ENCODE data around the gene GIMD1.
A peak's percentile ranks its signal among the peaks of the same experiment; 100 is the strongest.
"Not testable (repeated sequence)": the region's sequence is repeated elsewhere in the genome, so short reads cannot be mapped to it uniquely, and the experiment has no call there.

The GIMD1 gene

GRCh38 chr4:106334741-106335470, 33.7 kb downstream of the GIMD1 start:
- Mint-ChIP-seq H3K27ac (no peak overlapping the region), H3K27me3 (no peaks in the 10 kb centered on the region), H3K4me1 (peaks cover 4% of the 10 kb centered on the region), H3K36me3 (peaks cover 81% of the 10 kb centered on the region), H3K4me3 (no peak overlapping the region), H3K9me3 (peaks cover 8% of the 10 kb centered on the region)
- ATAC-seq = no peak

- Mint-ChIP-seq H3K4me3 (no peak overlapping the region), H3K9me3 (peaks cover 8% of the 10 kb centered on the region), H3K27me3 (no peaks in the 10 kb centered on the region), H3K27ac (no peak overlapping the region), H3K4me1 (no peaks in the 10 kb centered on the region), H3K36me3 (peaks cover 74% of the 10 kb centered on the region)
- no peak for ATAC-seq
Observed at GRCh38 chr4:106333186-106333585, 35.4 kb downstream of the GIMD1 start.

- H3K27ac Mint-ChIP-seq = no peak overlapping the region
- peaks cover 56% of the 10 kb centered on the region for H3K36me3 Mint-ChIP-seq
- H3K4me1 Mint-ChIP-seq = peaks cover 6% of the 10 kb centered on the region
- H3K9me3 Mint-ChIP-seq = no peaks in the 10 kb centered on the region
- H3K27me3 Mint-ChIP-seq = no peaks in the 10 kb centered on the region
- no peak for ATAC-seq
- H3K4me3 Mint-ChIP-seq = no peak overlapping the region
Observed at GRCh38 chr4:106329041-106329618, 39.4 kb downstream of the GIMD1 start.

GRCh38 chr4:106325800-106326199, 42.8 kb downstream of the GIMD1 start:
- no peak overlapping the region for H3K27ac Mint-ChIP-seq
- ATAC-seq = no peak
- no peak overlapping the region for H3K4me3 Mint-ChIP-seq
- peaks cover 39% of the 10 kb centered on the region for H3K36me3 Mint-ChIP-seq
- H3K4me1 Mint-ChIP-seq = peaks cover 12% of the 10 kb centered on the region
- no peaks in the 10 kb centered on the region for H3K27me3 Mint-ChIP-seq
- no peaks in the 10 kb centered on the region for H3K9me3 Mint-ChIP-seq

GRCh38 chr4:106323119-106323518, 45.5 kb downstream of the GIMD1 start:
- no peak for ATAC-seq
- peaks cover 12% of the 10 kb centered on the region for H3K4me1 Mint-ChIP-seq
- peaks cover 31% of the 10 kb centered on the region for H3K36me3 Mint-ChIP-seq
- no peaks in the 10 kb centered on the region for H3K27me3 Mint-ChIP-seq
- no peak overlapping the region for H3K4me3 Mint-ChIP-seq
- H3K27ac Mint-ChIP-seq = no peak overlapping the region
- no peaks in the 10 kb centered on the region for H3K9me3 Mint-ChIP-seq

GRCh38 chr4:106321814-106322213, 46.8 kb downstream of the GIMD1 start:
- H3K27ac Mint-ChIP-seq, H3K9me3 Mint-ChIP-seq, H3K4me1 Mint-ChIP-seq, H3K27me3 Mint-ChIP-seq, ATAC-seq, H3K4me3 Mint-ChIP-seq: not testable (repeated sequence)
- peaks cover 19% of the 10 kb centered on the region for H3K36me3 Mint-ChIP-seq

- not testable (repeated sequence) for H3K4me3 Mint-ChIP-seq, H3K27ac Mint-ChIP-seq, ATAC-seq, H3K27me3 Mint-ChIP-seq, H3K4me1 Mint-ChIP-seq, H3K9me3 Mint-ChIP-seq
- peaks cover 19% of the 10 kb centered on the region for H3K36me3 Mint-ChIP-seq
Observed at GRCh38 chr4:106321168-106321567, 47.4 kb downstream of the GIMD1 start.

GRCh38 chr4:106320235-106320634, 48.3 kb downstream of the GIMD1 start:
- Mint-ChIP-seq H3K4me1 (peaks cover 6% of the 10 kb centered on the region), H3K27me3 (no peaks in the 10 kb centered on the region), H3K36me3 (peaks cover 19% of the 10 kb centered on the region), H3K4me3 (no peak overlapping the region), H3K9me3 (no peaks in the 10 kb centered on the region), H3K27ac (no peak overlapping the region)
- no peak for ATAC-seq

- Mint-ChIP-seq H3K27ac (no peak overlapping the region), H3K36me3 (peaks cover 19% of the 10 kb centered on the region), H3K9me3 (no peaks in the 10 kb centered on the region), H3K4me1 (peaks cover 17% of the 10 kb centered on the region), H3K27me3 (no peaks in the 10 kb centered on the region), H3K4me3 (no peak overlapping the region)
- ATAC-seq = no peak
Observed at GRCh38 chr4:106318511-106318910, 50.1 kb downstream of the GIMD1 start.

GRCh38 chr4:106317815-106318214, 50.8 kb downstream of the GIMD1 start:
- Mint-ChIP-seq H3K27ac (no peak overlapping the region), H3K27me3 (no peaks in the 10 kb centered on the region)
- no peak for ATAC-seq

GRCh38 chr4:106316773-106317409, 51.7 kb downstream of the GIMD1 start:
- Mint-ChIP-seq H3K27me3 (no peaks in the 10 kb centered on the region), H3K4me3 (no peak overlapping the region), H3K36me3 (peaks cover 21% of the 10 kb centered on the region), H3K27ac (no peak overlapping the region), H3K9me3 (no peaks in the 10 kb centered on the region), H3K4me1 (peaks cover 20% of the 10 kb centered on the region)
- no peak for ATAC-seq

More at GRCh38 chr4:106317815-106318214, 50.8 kb downstream of the GIMD1 start:
- H3K36me3 Mint-ChIP-seq = peaks cover 24% of the 10 kb centered on the region
- no peaks in the 10 kb centered on the region for H3K9me3 Mint-ChIP-seq
- H3K4me1 Mint-ChIP-seq = peaks cover 24% of the 10 kb centered on the region
- no peak overlapping the region for H3K4me3 Mint-ChIP-seq

GRCh38 chr4:106315968-106316772, 52.4 kb downstream of the GIMD1 start, which contains the start of the genes AIMP1 and TBCK:
Gene AIMP1 (plus strand): TSS chr4:106316550. CDS start chr4:106325010, 8,460 bp downstream.
Gene TBCK (minus strand): TSS chr4:106316209. CDS start chr4:106308960, 7,249 bp downstream.
- Mint-ChIP-seq H3K4me1 (peaks cover 18% of the 10 kb centered on the region), H3K27ac (no peak within 1 kb of the TSS), H3K27me3 (no peaks in the 10 kb centered on the region), H3K4me3 (peak within 1 kb of the TSS; percentile 80), H3K36me3 (peaks cover 18% of the 10 kb centered on the region), H3K9me3 (no peaks in the 10 kb centered on the region)
- peak; percentile 97 for ATAC-seq

- no peaks in the 10 kb centered on the region for H3K27me3 Mint-ChIP-seq
- no peaks in the 10 kb centered on the region for H3K9me3 Mint-ChIP-seq
- H3K4me1 Mint-ChIP-seq = peaks cover 21% of the 10 kb centered on the region
- H3K36me3 Mint-ChIP-seq = peaks cover 11% of the 10 kb centered on the region
- H3K27ac Mint-ChIP-seq = no peak overlapping the region
- ATAC-seq = peak; percentile 39
- H3K4me3 Mint-ChIP-seq = no peak overlapping the region
Observed at GRCh38 chr4:106315476-106315967, 53.1 kb downstream of the GIMD1 start.

- Mint-ChIP-seq H3K9me3 (no peaks in the 10 kb centered on the region), H3K4me3 (peak overlapping the region; percentile 80), H3K4me1 (peaks cover 26% of the 10 kb centered on the region), H3K27me3 (no peaks in the 10 kb centered on the region), H3K36me3 (peaks cover 6% of the 10 kb centered on the region), H3K27ac (no peak overlapping the region)
- ATAC-seq = no peak
Observed at GRCh38 chr4:106314960-106315359, 53.6 kb downstream of the GIMD1 start.

GRCh38 chr4:106312997-106313522, 55.5 kb downstream of the GIMD1 start:
- H3K36me3 Mint-ChIP-seq = peaks cover 12% of the 10 kb centered on the region
- no peaks in the 10 kb centered on the region for H3K27me3 Mint-ChIP-seq
- H3K27ac Mint-ChIP-seq = no peak overlapping the region
- no peaks in the 10 kb centered on the region for H3K9me3 Mint-ChIP-seq
- no peak for ATAC-seq
- H3K4me3 Mint-ChIP-seq = no peak overlapping the region
- peaks cover 32% of the 10 kb centered on the region for H3K4me1 Mint-ChIP-seq

All from stimulated activated memory B cell treated with anti-CD40 and anti-IgM and Interleukin-4, amounts not matched to agents 10 μg/mL and 1 μg/mL and 100 μg/mL, for 72 hours (primary cell).